ENCODE measurements around the gene PLGRKT. TPM values are rescaled to one million over a fixed set of nuclear protein-coding genes. Genes with fewer than 3 reads are reported as not detected.
"Not testable (repeated sequence)": the region's sequence is repeated elsewhere in the genome, so short reads cannot be mapped to it uniquely, and the experiment has no call there.

PLGRKT gene
- total RNA-seq, 2 donors from 2014 or later: 3.3 to 7.8 TPM

GRCh38 chr9:5321058-5321457 is 116.7 kb downstream of the PLGRKT start:
- Histone ChIP-seq H3K27me3 (no peaks in the 10 kb centered on the region), H3K9me3 (no peaks in the 10 kb centered on the region), H3K4me3 (no peak overlapping the region), H3K4me1 (no peaks in the 10 kb centered on the region), H3K36me3 (replicated peaks in 1 of 2; ENCODE audit: insufficient read depth in 1 of 2, low read depth in 2 of 2) (no peaks in the 10 kb centered on the region), H3K27ac (no peak overlapping the region)
- intact Hi-C loops (cut with DNase I): no loop called here
- ATAC-seq (no peak), DNase-seq (no peak)
- TF ChIP-seq POLR2A (IDR thresholded peaks at IDR 0.05): no peak
- no peak for TF ChIP-seq CTCF (IDR thresholded peaks at IDR 0.05)
- WGBS, 2 donors: 7 to 10% methylated on average over 1 of the region's 1 CpG

GRCh38 chr9:5316406-5316805 is 121.3 kb downstream of the PLGRKT start:
- H3K27ac ChIP-seq; H3K27me3 ChIP-seq; H3K4me1 ChIP-seq; ATAC-seq; H3K36me3 ChIP-seq (replicated peaks in 1 of 2; ENCODE audit: insufficient read depth in 1 of 2, low read depth in 2 of 2); H3K4me3 ChIP-seq; DNase-seq; H3K9me3 ChIP-seq; intact Hi-C loops (cut with DNase I): not testable (repeated sequence)
- 100% methylated on average over 1 of the region's 1 CpG for WGBS, 2 donors

GRCh38 chr9:5315187-5315923 is 122.4 kb downstream of the PLGRKT start:
- Histone ChIP-seq H3K9me3 (peaks cover 0 to 9% (median 0%) of the 10 kb centered on the region in 3 donors), H3K4me1 (no peaks in the 10 kb centered on the region), H3K36me3 (replicated peaks in 1 of 2; ENCODE audit: insufficient read depth in 1 of 2, low read depth in 2 of 2) (no peaks in the 10 kb centered on the region), H3K27me3 (no peaks in the 10 kb centered on the region), H3K4me3 (no peak overlapping the region), H3K27ac (no peak overlapping the region)
- ATAC-seq (no peak), DNase-seq (no peak)
- WGBS, 2 donors: 52 to 61% methylated on average over 4 of the region's 4 CpGs
- TF ChIP-seq POLR2A (IDR thresholded peaks at IDR 0.05) (no peak), CTCF (IDR thresholded peaks at IDR 0.05) (no peak)
- intact Hi-C loops (cut with DNase I): no loop called here

- TF ChIP-seq POLR2A (IDR thresholded peaks at IDR 0.05): no peak
- no peak for TF ChIP-seq CTCF (IDR thresholded peaks at IDR 0.05)
- ATAC-seq: no peak
- no peak overlapping the region for H3K27ac ChIP-seq
- peaks cover 0 to 9% (median 0%) of the 10 kb centered on the region in 3 donors for H3K9me3 ChIP-seq
- H3K4me1 ChIP-seq: no peaks in the 10 kb centered on the region
- intact Hi-C loops (cut with DNase I): no loop called here
- H3K4me3 ChIP-seq: no peak overlapping the region
- no peak for DNase-seq
- H3K27me3 ChIP-seq: no peaks in the 10 kb centered on the region
- no peaks in the 10 kb centered on the region for H3K36me3 ChIP-seq (replicated peaks in 1 of 2; ENCODE audit: insufficient read depth in 1 of 2, low read depth in 2 of 2)
Measured at GRCh38 chr9:5310851-5311250, 126.9 kb downstream of the PLGRKT start.

Small RNA genes lying within 50 kb of the gene (small RNA-seq; reads per million reads assigned to genes)
- not detected for gene AL135786.1
- gene HMGN2P31: not detected

Other genes starting within 250 kb of the PLGRKT start
- not detected for gene INSL4, start 206.5 kb downstream of the PLGRKT start, total RNA-seq
- not detected for gene RLN2, start 133.2 kb downstream of the PLGRKT start, total RNA-seq
- gene RLN1, start 98.0 kb downstream of the PLGRKT start, total RNA-seq: not detected
- 1 to 10 TPM; 1.6 to 3.6 TPM for gene CD274, start 12.6 kb upstream of the PLGRKT start, total RNA-seq
- gene PDCD1LG2, start 72.6 kb upstream of the PLGRKT start, total RNA-seq: 1 to 10 TPM in 1 of 2 donors, under 1 TPM in 1; 0.99 to 1.3 TPM
- gene RIC1, start 191.2 kb upstream of the PLGRKT start, total RNA-seq: 10 to 100 TPM; 22.4 to 23.1 TPM

Measured in body of pancreas (tissue), 4 donors.